Activated T-cell treated with anti-CD3 and anti-CD28 coated beads for 48 hours (primary cell): ENCODE data around the gene ZNF10.

ENCODE experiments used
- DNase-seq: peaks from one replicate; pipeline ENCODE4 v3.0.0-alpha.2; 2020; ENCODE audit warnings: low read depth

Gene ZNF10

DNA sequence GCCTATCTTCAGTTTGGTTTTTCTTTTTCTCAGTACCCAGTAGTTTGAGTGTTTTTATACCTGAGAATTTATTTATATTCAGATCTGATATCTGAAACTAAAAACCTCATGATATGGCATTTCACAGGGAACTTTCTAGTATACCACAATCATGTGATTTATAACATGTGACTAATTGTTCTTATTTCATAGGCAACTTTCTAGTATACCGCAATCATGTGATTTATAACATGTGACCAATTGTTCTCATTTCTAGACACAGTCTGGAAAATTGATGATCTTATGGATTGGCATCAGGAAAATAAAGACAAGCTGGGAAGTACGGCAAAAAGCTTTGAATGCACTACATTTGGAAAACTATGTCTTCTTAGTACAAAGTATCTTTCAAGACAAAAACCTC, 71.5 kb downstream of the ZNF10 start:
- DNase-seq, result no peak

- no peak for DNase-seq
Measured at GRCh38 chr12:133202493-133203343, 72.3 kb downstream of the ZNF10 start.

DNA sequence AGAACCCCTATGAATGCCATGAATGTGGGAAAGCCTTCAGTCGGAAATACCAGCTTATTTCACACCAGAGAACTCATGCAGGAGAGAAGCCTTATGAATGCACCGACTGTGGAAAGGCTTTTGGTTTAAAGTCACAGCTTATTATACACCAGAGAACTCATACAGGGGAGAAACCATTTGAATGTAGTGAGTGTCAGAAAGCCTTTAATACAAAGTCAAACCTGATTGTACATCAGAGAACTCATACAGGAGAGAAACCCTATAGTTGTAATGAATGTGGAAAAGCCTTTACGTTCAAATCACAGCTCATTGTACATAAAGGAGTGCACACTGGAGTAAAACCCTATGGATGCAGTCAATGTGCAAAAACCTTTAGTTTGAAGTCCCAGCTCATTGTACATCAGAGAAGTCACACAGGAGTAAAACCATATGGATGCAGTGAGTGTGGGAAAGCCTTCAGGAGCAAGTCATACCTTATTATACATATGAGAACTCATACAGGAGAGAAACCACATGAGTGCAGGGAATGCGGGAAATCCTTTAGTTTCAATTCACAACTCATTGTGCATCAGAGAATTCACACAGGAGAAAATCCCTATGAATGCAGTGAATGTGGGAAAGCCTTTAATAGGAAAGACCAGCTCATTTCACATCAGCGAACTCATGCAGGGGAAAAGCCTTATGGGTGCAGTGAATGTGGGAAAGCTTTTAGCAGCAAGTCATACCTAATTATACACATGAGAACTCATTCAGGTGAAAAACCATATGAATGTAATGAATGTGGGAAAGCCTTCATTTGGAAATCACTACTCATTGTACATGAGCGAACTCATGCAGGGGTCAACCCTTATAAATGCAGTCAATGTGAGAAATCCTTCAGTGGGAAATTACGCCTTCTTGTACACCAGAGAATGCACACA, 73.2 kb downstream of the ZNF10 start:
- DNase-seq, result no peak

DNA sequence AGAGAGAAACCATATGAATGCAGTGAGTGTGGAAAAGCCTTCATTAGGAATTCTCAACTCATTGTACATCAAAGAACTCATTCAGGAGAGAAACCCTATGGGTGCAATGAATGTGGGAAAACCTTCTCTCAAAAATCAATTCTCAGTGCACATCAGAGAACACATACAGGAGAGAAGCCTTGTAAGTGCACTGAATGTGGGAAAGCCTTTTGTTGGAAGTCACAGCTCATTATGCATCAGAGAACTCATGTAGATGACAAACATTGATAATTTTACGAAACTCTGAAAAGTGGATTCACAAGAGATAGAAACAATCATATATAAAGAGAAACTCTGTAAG, 73.8 kb downstream of the ZNF10 start:
- no peak for DNase-seq

DNA sequence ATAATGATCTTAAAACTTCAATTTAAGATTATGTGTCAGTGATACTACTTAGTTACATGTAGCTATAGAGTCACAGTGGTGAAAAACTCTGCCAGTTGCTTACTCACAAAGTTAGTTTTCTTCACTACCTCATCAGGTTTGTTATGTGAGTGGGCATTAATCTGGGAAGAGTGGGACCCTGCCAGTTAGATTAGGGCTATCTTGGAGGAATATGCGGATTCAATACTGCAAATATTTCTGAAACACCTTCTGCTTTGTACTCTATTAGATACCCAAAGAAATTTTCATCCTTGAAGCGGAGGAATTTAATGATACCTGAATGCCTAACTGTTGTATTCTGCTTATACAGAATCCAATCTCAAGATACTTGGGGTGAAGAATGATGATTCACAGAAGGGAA, 76.0 kb downstream of the ZNF10 start:
- DNase-seq, result no peak
